H9 (cell line): Measurements from ENCODE around the gene SH2D3C. TPM values are rescaled to one million over a fixed set of nuclear protein-coding genes. Genes with fewer than 3 reads are reported as not detected.

Experiments
- DNase-seq: peaks from one replicate; pipeline ENCODE4 v3.0.0-alpha.2; 2017
- H2AFZ ChIP-seq: one replicate; pipeline ENCODE4 v1.6.1; 2013; ENCODE audit warnings: mild to moderate bottlenecking, low read length, control low read depth, moderate library complexity
- H2AK5ac ChIP-seq: 2 replicates; pipeline ENCODE4 v1.6.1; 2013; ENCODE audit warnings: low read length, control low read depth, mixed read lengths; ENCODE audit not compliant: insufficient read length
- H2BK120ac ChIP-seq: one replicate; pipeline ENCODE4 v1.6.1; 2013; ENCODE audit warnings: low read depth, mild to moderate bottlenecking, low read length, control low read depth, inconsistent platforms; ENCODE audit not compliant: poor library complexity, severe bottlenecking
- H2BK12ac ChIP-seq: 2 replicates; pipeline ENCODE4 v1.6.1; 2013; ENCODE audit warnings: low read length, control low read depth, mixed read lengths, low read depth; ENCODE audit not compliant: insufficient read length
- H2BK15ac ChIP-seq: 2 replicates; pipeline ENCODE4 v1.6.1; 2013; ENCODE audit warnings: low read depth, low read length, control low read depth
- H2BK20ac ChIP-seq: one replicate; pipeline ENCODE4 v1.6.1; 2013; ENCODE audit warnings: low read depth, mild to moderate bottlenecking, low read length, control low read depth, inconsistent platforms; ENCODE audit not compliant: poor library complexity, severe bottlenecking
- H2BK5ac ChIP-seq: 2 replicates; pipeline ENCODE4 v1.6.1; 2013; ENCODE audit warnings: low read length, control low read depth, mixed read lengths; ENCODE audit not compliant: insufficient read length
- H3K14ac ChIP-seq: 2 replicates; pipeline ENCODE4 v1.6.1; 2013; ENCODE audit warnings: low read length, control low read depth; ENCODE audit not compliant: insufficient read depth
- H3K18ac ChIP-seq: 2 replicates; pipeline ENCODE4 v1.6.1; 2013; ENCODE audit warnings: low read depth, mild to moderate bottlenecking, mixed read lengths, low read length, control low read depth; ENCODE audit not compliant: insufficient read length
- H3K23ac ChIP-seq: 2 replicates; pipeline ENCODE4 v1.6.1; 2013; ENCODE audit warnings: low read length, control low read depth, mixed read lengths, low read depth; ENCODE audit not compliant: insufficient read length
- H3K23me2 ChIP-seq: 2 replicates; pipeline ENCODE4 v1.6.1; 2013; ENCODE audit warnings: low read depth, mild to moderate bottlenecking, mixed read lengths, low read length, control low read depth; ENCODE audit not compliant: insufficient read length, poor library complexity, severe bottlenecking
- H3K27ac ChIP-seq: 2 replicates; pipeline ENCODE4 v1.5.1; 2013; ENCODE audit warnings: low read length, control low read depth, mixed read lengths, low read depth; ENCODE audit not compliant: insufficient read length
- H3K27me3 ChIP-seq: 2 replicates; pipeline ENCODE4 v1.6.1; 2013; ENCODE audit warnings: low read length, control low read depth, inconsistent platforms; ENCODE audit not compliant: insufficient read depth
- H3K4ac ChIP-seq: 2 replicates; pipeline ENCODE4 v1.6.1; 2013; ENCODE audit warnings: low read depth, mild to moderate bottlenecking, control low read depth, inconsistent platforms, low read length, moderate library complexity
- H3K4me1 ChIP-seq: 2 replicates; pipeline ENCODE4 v1.6.1; 2013; ENCODE audit warnings: low read length, control low read depth, inconsistent platforms; ENCODE audit not compliant: insufficient read depth
- H3K4me2 ChIP-seq: 2 replicates; pipeline ENCODE4 v1.6.1; 2013; ENCODE audit warnings: low read length, control low read depth, mixed read lengths; ENCODE audit not compliant: insufficient read length, insufficient read depth
- H3K56ac ChIP-seq: 2 replicates; pipeline ENCODE4 v1.6.1; 2013; ENCODE audit warnings: low read depth, mild to moderate bottlenecking, mixed read lengths, low read length, control low read depth; ENCODE audit not compliant: insufficient read length
- H3K79me1 ChIP-seq: 2 replicates; pipeline ENCODE4 v1.6.1; 2013; ENCODE audit warnings: low read depth, mild to moderate bottlenecking, moderate library complexity, low read length, control low read depth, inconsistent platforms; ENCODE audit not compliant: insufficient read depth, poor library complexity, severe bottlenecking
- H3K79me2 ChIP-seq: 2 replicates; pipeline ENCODE4 v1.6.1; 2013; ENCODE audit warnings: low read length, control low read depth, inconsistent platforms; ENCODE audit not compliant: insufficient read depth
- H3K9ac ChIP-seq: 2 replicates; pipeline ENCODE4 v1.6.1; 2013; ENCODE audit warnings: low read length, control low read depth, mixed read lengths; ENCODE audit not compliant: insufficient read length; ENCODE audit errors: extremely low read depth
- H3K9me3 ChIP-seq: one replicate; pipeline ENCODE4 v1.6.1; 2013; ENCODE audit warnings: low read depth, low read length, inconsistent platforms; ENCODE audit not compliant: control insufficient read depth
- H3T11ph ChIP-seq: one replicate; pipeline ENCODE4 v1.6.1; 2013; ENCODE audit warnings: mild to moderate bottlenecking, low read length, control low read depth, inconsistent platforms
- H4K20me1 ChIP-seq: one replicate; pipeline ENCODE4 v1.6.1; 2013; ENCODE audit not compliant: control insufficient read depth, insufficient read length, insufficient read depth
- H4K5ac ChIP-seq: 2 replicates; pipeline ENCODE4 v1.6.1; 2013; ENCODE audit warnings: low read depth, mild to moderate bottlenecking, mixed read lengths, low read length, control low read depth; ENCODE audit not compliant: insufficient read length
- H4K8ac ChIP-seq: replicated peaks from 2 replicates; pipeline ENCODE4 v1.6.1; 2013; ENCODE audit warnings: low read length, control low read depth, mixed read lengths, low read depth; ENCODE audit not compliant: insufficient read length
- H4K91ac ChIP-seq: 2 replicates; pipeline ENCODE4 v1.6.1; 2013; ENCODE audit warnings: low read depth, mild to moderate bottlenecking, moderate library complexity, mixed read lengths, low read length, control low read depth; ENCODE audit not compliant: insufficient read length
- H3K27ac Mint-ChIP-seq, 3 experiments: 2 replicates in 2 of 3; 3 replicates in 1 of 3; pipeline ENCODE4 v1.8.0; 2020 to 2021; ENCODE audit warnings: mixed read lengths in 3 of 3, mild to moderate bottlenecking in 1 of 3, moderate library complexity in 1 of 3
- H3K27me3 Mint-ChIP-seq: 2 replicates; pipeline ENCODE4 v1.8.0; 2021; ENCODE audit warnings: low read depth, mild to moderate bottlenecking, moderate library complexity, mixed read lengths
- H3K36me3 Mint-ChIP-seq, 3 experiments: 2 replicates in 2 of 3; 3 replicates in 1 of 3; pipeline ENCODE4 v1.8.0; 2020 to 2021; ENCODE audit warnings: low read depth in 3 of 3, mixed read lengths in 3 of 3; ENCODE audit not compliant: insufficient read depth in 1 of 3
- H3K4me1 Mint-ChIP-seq, 2 experiments: 2 replicates each; pipeline ENCODE4 v1.8.0; 2020; ENCODE audit warnings: mixed read lengths in 2 of 2
- H3K4me3 Mint-ChIP-seq, 2 experiments: 2 replicates in 1 of 2; 3 replicates in 1 of 2; pipeline ENCODE4 v1.8.0; 2020 to 2021; ENCODE audit warnings: mild to moderate bottlenecking in 2 of 2, mixed read lengths in 2 of 2, moderate library complexity in 1 of 2
- H3K9me3 Mint-ChIP-seq, 2 experiments: 2 replicates in 1 of 2; 3 replicates in 1 of 2; pipeline ENCODE4 v1.8.0; 2020; ENCODE audit warnings: mild to moderate bottlenecking in 2 of 2, mixed read lengths in 2 of 2, moderate library complexity in 1 of 2
- CTCF ChIP-seq: fragments of 200-600 bp; sonication (generic); conservative IDR thresholded peaks from 3 replicates; pipeline ENCODE4 v1.8.0; 2021; ENCODE audit warnings: antibody characterized with exemption, mild to moderate bottlenecking
- WGBS: extraction: QIAGEN DNeasy Blood & Tissue Kit; methylation state at CpG from one replicate; pipeline ENCODE4 v1.1.7; 2013; ENCODE audit warnings: missing lambda C conversion rate, low lambda C conversion rate, mixed read lengths; ENCODE audit not compliant: insufficient read length; ENCODE audit errors: extremely low coverage; 5-methylcytosine and 5-hydroxymethylcytosine counted together
- total RNA-seq: library from RNA; stranded (reverse); gene quantifications from 2 replicates; pipeline ENCODE4 v1.2.1, GENCODE V29; 2021

Gene SH2D3C
- total RNA-seq, 1 experiment from 2014 or later, result 1.7 TPM

- Histone ChIP-seq H3K18ac (no peak overlapping the region), H2BK12ac (no peak overlapping the region), H2BK20ac (no peak overlapping the region), H4K8ac (no peak overlapping the region), H3K23me2 (no peaks in the 10 kb centered on the region), H3K56ac (no peak overlapping the region), H2BK15ac (no peak overlapping the region), H4K91ac (no peak overlapping the region), H3K23ac (no peak overlapping the region), H3K9ac (no peak overlapping the region), H2AK5ac (no peak overlapping the region), H3K79me1 (no peaks in the 10 kb centered on the region), H3K4me2 (no peak overlapping the region), H3K4me1 (peaks cover 7% of the 10 kb centered on the region; the same call in 1 of the 2 replicates), H3K79me2 (no peaks in the 10 kb centered on the region), H4K20me1 (no peaks in the 10 kb centered on the region), H2BK120ac (no peak overlapping the region), H3K27me3 (no peaks in the 10 kb centered on the region), H2BK5ac (no peak overlapping the region), H3T11ph (no peak overlapping the region), H3K4ac (no peak overlapping the region), H3K9me3 (no peaks in the 10 kb centered on the region), H2AFZ (no peak overlapping the region), H3K14ac (no peak overlapping the region), H4K5ac (no peak overlapping the region), H3K27ac (no peak overlapping the region)
- peak; percentile 80 for DNase-seq
- no peaks in the 10 kb centered on the region for H3K36me3 Mint-ChIP-seq
- no CpG with 5 or more reads among the region's 7 CpGs for WGBS
- peak overlapping the region in 1 of 2 experiments; percentile 25; a peak in 1 of 5 replicates for H3K4me3 Mint-ChIP-seq
- H3K27ac Mint-ChIP-seq, result peak overlapping the region in 2 of 3 experiments; percentile 12 to 65; a peak in 3 of 7 replicates
- H3K27me3 Mint-ChIP-seq, result peaks cover 6% of the 10 kb centered on the region
- TF ChIP-seq CTCF, result peak; percentile 72
- peaks cover 39 to 51% of the 10 kb centered on the region in 2 experiments for H3K4me1 Mint-ChIP-seq
- H3K9me3 Mint-ChIP-seq, result no peaks in the 10 kb centered on the region; a peak in 1 of 5 replicates
These were observed 14.5 kb downstream of the SH2D3C start for GRCh38 chr9:127763918-127764384.
